SU-DHL-6 (cell line): ENCODE measurements around the gene EOMES.

Source experiments
- H2AFZ ChIP-seq: fragments of 200-600 bp; sonication (generic); 2 replicates; pipeline ENCODE4 v1.6.1; 2014; ENCODE audit warnings: low read depth, mild to moderate bottlenecking, moderate library complexity, mixed read lengths, antibody characterized with exemption, low read length; ENCODE audit not compliant: severe bottlenecking
- H3F3A ChIP-seq: fragments of 200-600 bp; shearing (Covaris generic); 2 replicates; pipeline ENCODE4 v1.6.0; 2016; ENCODE audit warnings: antibody characterized with exemption, mild to moderate bottlenecking; ENCODE audit not compliant: insufficient read depth
- H3K27ac ChIP-seq: fragments of 200-600 bp; sonication (generic); 2 replicates; pipeline ENCODE4 v1.5.1; 2016; ENCODE audit warnings: low read depth, mild to moderate bottlenecking, low read length, moderate library complexity, mixed read lengths
- H3K27me3 ChIP-seq: fragments of 200-600 bp; sonication (generic), shearing (Covaris generic); 2 replicates; pipeline ENCODE4 v1.6.0; 2014; ENCODE audit warnings: mild to moderate bottlenecking, low read length
- H3K36me3 ChIP-seq: fragments of 200-600 bp; sonication (generic); 2 replicates; pipeline ENCODE4 v1.6.1; 2014; ENCODE audit warnings: mild to moderate bottlenecking, low read length, mixed read lengths
- H3K4me2 ChIP-seq: fragments of 300-600, 200-600 bp; shearing (Covaris generic), sonication (generic); 2 replicates; pipeline ENCODE4 v1.6.0; 2014; ENCODE audit warnings: low read length, low read depth, mild to moderate bottlenecking; ENCODE audit not compliant: poor library complexity, severe bottlenecking
- H3K4me3 ChIP-seq: fragments of 200-600 bp; sonication (generic); 2 replicates; pipeline ENCODE4 v1.5.1; 2014; ENCODE audit warnings: antibody characterized with exemption, low read length, mild to moderate bottlenecking, mixed read lengths; ENCODE audit not compliant: insufficient read depth, poor library complexity, severe bottlenecking
- H3K79me2 ChIP-seq: fragments of 200-600 bp; sonication (generic); 2 replicates; pipeline ENCODE4 v1.6.1; 2014; ENCODE audit warnings: mild to moderate bottlenecking, low read length, moderate library complexity; ENCODE audit not compliant: insufficient read depth
- H3K9ac ChIP-seq: fragments of 200-600 bp; sonication (generic); 2 replicates; pipeline ENCODE4 v1.7.0; 2014; ENCODE audit warnings: mild to moderate bottlenecking, low read length
- H3K9me2 ChIP-seq: fragments of 200-600 bp; sonication (generic); replicated peaks from 2 replicates; pipeline ENCODE4 v1.6.1; 2014; ENCODE audit warnings: low read length; ENCODE audit not compliant: insufficient read depth
- H3K9me3 ChIP-seq: fragments of 200-600 bp; sonication (generic); 2 replicates; pipeline ENCODE4 v1.6.1; 2014; ENCODE audit warnings: low read length, mixed read lengths; ENCODE audit not compliant: insufficient read depth
- H4K20me1 ChIP-seq: fragments of 200-600 bp; sonication (generic); 2 replicates; pipeline ENCODE4 v1.6.1; 2014; ENCODE audit warnings: low read depth, mild to moderate bottlenecking, antibody characterized with exemption, low read length, moderate library complexity, mixed read lengths
- CTCF ChIP-seq: fragments of 200-600 bp; sonication (generic); IDR thresholded peaks from one replicate; pipeline ENCODE4 v1.5.1; 2017; ENCODE audit warnings: antibody characterized with exemption, mild to moderate bottlenecking, low read length, moderate library complexity; ENCODE audit not compliant: insufficient read depth, poor library complexity, severe bottlenecking
- EZH2phosphoT487 ChIP-seq: fragments of 200-600 bp; sonication (generic), shearing (Covaris generic); conservative IDR thresholded peaks from 2 replicates; pipeline ENCODE4 v1.6.1; 2018; ENCODE audit warnings: mild to moderate bottlenecking, antibody characterized with exemption, low read length, moderate library complexity, mixed read lengths

EOMES gene

GRCh38 chr3:27717200-27717852 lies 4.8 kb downstream of the EOMES start:
- Histone ChIP-seq H3K27me3 (no peaks in the 10 kb centered on the region), H4K20me1 (no peaks in the 10 kb centered on the region), H3K27ac (no peak overlapping the region), H3K36me3 (no peaks in the 10 kb centered on the region), H3K9me3 (no peaks in the 10 kb centered on the region), H3K4me3 (no peak overlapping the region), H3K9me2 (no peaks in the 10 kb centered on the region), H3K79me2 (no peaks in the 10 kb centered on the region), H2AFZ (no peak overlapping the region), H3K4me2 (no peak overlapping the region), H3F3A (no peaks in the 10 kb centered on the region), H3K9ac (no peak overlapping the region)
- TF ChIP-seq EZH2phosphoT487, result no peak
- no peak for TF ChIP-seq CTCF

- no peak overlapping the region for H3K27ac ChIP-seq
- TF ChIP-seq EZH2phosphoT487 (no peak), CTCF (no peak)
- H3F3A ChIP-seq, result no peaks in the 10 kb centered on the region
- H3K9ac ChIP-seq, result no peak overlapping the region
- no peaks in the 10 kb centered on the region for H3K9me2 ChIP-seq
- H3K36me3 ChIP-seq, result no peaks in the 10 kb centered on the region
- H3K4me3 ChIP-seq, result no peak overlapping the region
- no peak overlapping the region for H2AFZ ChIP-seq
- no peaks in the 10 kb centered on the region for H4K20me1 ChIP-seq
- H3K79me2 ChIP-seq, result no peaks in the 10 kb centered on the region
- no peaks in the 10 kb centered on the region for H3K27me3 ChIP-seq
- no peaks in the 10 kb centered on the region for H3K9me3 ChIP-seq
- no peak overlapping the region for H3K4me2 ChIP-seq
Measured at GRCh38 chr3:27716309-27716708, 5.8 kb downstream of the EOMES start.

GRCh38 chr3:27715863-27716262 lies 6.3 kb downstream of the EOMES start:
- no peaks in the 10 kb centered on the region for H4K20me1 ChIP-seq
- H3K27me3 ChIP-seq, result no peaks in the 10 kb centered on the region
- no peaks in the 10 kb centered on the region for H3K79me2 ChIP-seq
- no peaks in the 10 kb centered on the region for H3K36me3 ChIP-seq
- TF ChIP-seq CTCF, result no peak
- no peak for TF ChIP-seq EZH2phosphoT487
- no peak overlapping the region for H3K9ac ChIP-seq
- H3K9me3 ChIP-seq, result no peaks in the 10 kb centered on the region
- no peaks in the 10 kb centered on the region for H3F3A ChIP-seq
- H2AFZ ChIP-seq, result no peak overlapping the region
- H3K4me2 ChIP-seq, result no peak overlapping the region
- H3K27ac ChIP-seq, result no peak overlapping the region
- no peaks in the 10 kb centered on the region for H3K9me2 ChIP-seq
- H3K4me3 ChIP-seq, result no peak overlapping the region
